ELF-1 (cell line): ENCODE measurements around the gene SREBF1.

Experiments used
- DNase-seq: peaks from one replicate; pipeline ENCODE4 v3.0.0-alpha.2; 2016; ENCODE audit warnings: low read depth, low spot score

The SREBF1 gene

GRCh38 chr17:17836818-17837379 is at the start of gene SREBF1:
TSS of gene SREBF1 (minus strand) at chr17:17836986. CDS start at chr17:17836817, 169 bp downstream.
- peak; percentile 57 for DNase-seq

- DNase-seq: no peak
Observed at GRCh38 chr17:17886226-17886625, 49.4 kb upstream of the SREBF1 start.

GRCh38 chr17:17884391-17885357 is 47.9 kb upstream of the SREBF1 start:
- DNase-seq: no peak

GRCh38 chr17:17883801-17884200 is 47.0 kb upstream of the SREBF1 start:
- no peak for DNase-seq

- DNase-seq: no peak
Observed at GRCh38 chr17:17882082-17882581, 45.3 kb upstream of the SREBF1 start.

GRCh38 chr17:17880577-17881196 is 43.9 kb upstream of the SREBF1 start:
- no peak for DNase-seq

GRCh38 chr17:17877529-17878358 is 41.0 kb upstream of the SREBF1 start:
- DNase-seq: peak; percentile 91

- DNase-seq: no peak
Observed at GRCh38 chr17:17876959-17877528, 40.3 kb upstream of the SREBF1 start.

GRCh38 chr17:17874478-17874877 is 37.7 kb upstream of the SREBF1 start:
- DNase-seq: no peak

GRCh38 chr17:17873450-17873991 is 36.7 kb upstream of the SREBF1 start:
- no peak for DNase-seq

GRCh38 chr17:17872547-17873345 is 36.0 kb upstream of the SREBF1 start:
- peak; percentile 58 for DNase-seq

GRCh38 chr17:17871913-17872312 is 35.1 kb upstream of the SREBF1 start:
- no peak for DNase-seq

GRCh38 chr17:17870247-17870646 is 33.5 kb upstream of the SREBF1 start:
- DNase-seq: no peak

- peak; percentile 74 for DNase-seq
Observed at GRCh38 chr17:17868641-17869522, 32.1 kb upstream of the SREBF1 start.

GRCh38 chr17:17866897-17867296 is 30.1 kb upstream of the SREBF1 start:
- no peak for DNase-seq

- no peak for DNase-seq
Observed at GRCh38 chr17:17866425-17866824, 29.6 kb upstream of the SREBF1 start.

GRCh38 chr17:17865035-17865434 is 28.2 kb upstream of the SREBF1 start:
- no peak for DNase-seq

- no peak for DNase-seq
Observed at GRCh38 chr17:17860766-17861107, 24.0 kb upstream of the SREBF1 start.
